Stimulated activated CD8-positive, alpha-beta memory T cell treated with anti-CD3 and anti-CD28 coated beads, Interleukin-15, amount 100 ng/mL, for 4 hours (primary cell): ENCODE results near the gene MAT1A.

Experiments used
- DNase-seq, 2 donors: peaks; one replicate each; pipeline ENCODE4 v3.0.0-alpha.2; 2020; ENCODE audit warnings: low read depth in 2 of 2

MAT1A gene

GRCh38 chr10:80281784-80282765, 7.4 kb downstream of the MAT1A start:
- no peak for DNase-seq

DNA sequence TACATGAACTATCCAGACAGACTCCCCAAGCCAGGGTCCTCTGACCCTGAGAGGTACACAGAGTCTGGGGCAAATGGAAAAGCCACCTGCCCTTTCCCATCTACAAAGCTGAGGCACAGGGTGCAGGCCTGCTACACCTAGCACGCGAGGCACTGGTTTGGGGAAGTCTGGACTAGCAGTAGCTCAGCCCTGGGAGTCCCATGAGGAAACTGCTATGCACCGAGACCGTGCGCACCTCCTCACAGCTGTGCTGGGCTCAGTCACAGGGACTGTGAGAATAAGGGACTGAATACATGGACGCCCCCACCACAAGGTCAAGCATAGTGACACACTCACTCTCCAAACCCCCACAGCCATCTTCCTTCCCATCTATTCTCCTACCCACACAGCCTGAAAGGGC, 8.2 kb downstream of the MAT1A start:
- no peak for DNase-seq

- no peak for DNase-seq
Measured at GRCh38 chr10:80280071-80280800, 9.2 kb downstream of the MAT1A start.

DNA sequence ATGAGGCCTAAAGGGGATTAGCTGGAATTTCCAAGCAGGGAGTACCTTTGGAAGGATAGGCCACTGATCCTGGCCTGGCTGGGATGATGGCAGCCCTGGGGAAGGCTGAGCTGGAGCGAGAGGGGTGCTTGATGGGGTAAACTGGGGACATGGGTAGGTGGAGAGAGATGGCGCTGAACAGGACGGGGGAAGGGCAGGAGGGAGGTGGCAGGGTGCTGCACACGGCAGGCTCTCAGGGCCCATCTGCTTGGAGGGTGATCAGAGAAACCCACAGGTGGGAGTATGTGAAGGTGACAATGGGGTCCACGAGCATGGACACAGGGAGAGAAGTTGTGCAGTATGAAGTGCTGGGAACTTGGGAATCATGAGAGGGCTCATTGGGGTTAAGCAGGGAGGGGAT, 10.3 kb downstream of the MAT1A start:
- DNase-seq = no peak

DNA sequence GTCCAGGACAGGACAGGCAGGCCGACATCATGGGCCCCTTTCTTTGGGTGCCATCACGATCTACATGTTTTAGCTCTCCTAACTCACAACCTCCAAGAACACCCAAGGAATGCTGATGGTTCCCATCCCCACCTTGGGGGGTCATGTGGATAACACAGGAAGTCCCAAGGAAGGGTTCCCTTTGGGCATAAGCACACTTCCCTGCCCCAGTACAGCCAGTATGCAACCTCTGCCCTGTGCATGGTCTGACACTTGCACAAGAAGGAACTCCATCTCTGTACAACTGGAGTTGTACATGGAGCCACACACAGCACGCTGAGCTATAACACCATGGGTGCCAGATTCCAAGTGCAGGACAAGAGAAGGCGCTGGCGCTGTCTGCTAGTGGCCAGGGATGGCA, 11.0 kb downstream of the MAT1A start:
- no peak for DNase-seq

DNA sequence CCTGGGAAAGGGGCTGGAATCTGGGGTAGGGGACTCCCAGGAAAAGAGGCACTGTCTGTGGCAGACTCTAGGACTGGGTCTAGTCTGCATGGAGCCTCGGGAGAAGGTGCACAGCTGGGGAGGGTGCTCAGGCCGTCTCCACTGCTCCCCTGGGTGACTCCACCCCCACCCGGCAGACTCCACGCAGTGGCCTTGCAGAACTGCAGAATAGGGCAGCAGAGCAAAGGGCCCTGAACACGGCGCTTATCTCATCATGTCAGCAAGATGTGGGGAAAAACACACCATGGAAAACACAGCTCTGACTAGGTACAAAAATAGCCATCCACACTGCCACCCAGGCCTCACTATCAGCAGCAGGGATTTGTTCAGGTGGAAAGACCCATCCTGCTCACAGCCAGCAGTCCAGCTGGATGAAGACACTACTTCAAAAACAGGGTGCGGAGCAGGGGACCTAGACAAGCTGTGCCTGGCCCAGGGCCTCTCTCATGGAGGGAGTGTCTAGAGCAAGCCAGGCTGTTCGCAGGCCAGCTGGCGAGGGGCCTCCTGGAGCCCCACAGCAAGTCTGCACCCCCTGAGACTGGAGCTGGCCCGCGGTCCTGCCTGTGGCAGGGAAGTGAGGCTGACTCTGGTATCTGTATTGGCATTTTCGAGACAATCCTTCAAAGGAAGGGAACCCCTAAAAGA, 11.7 kb downstream of the MAT1A start:
- no peak for DNase-seq

GRCh38 chr10:80277016-80277415, 12.4 kb downstream of the MAT1A start:
- DNase-seq = no peak

- DNase-seq = no peak
Measured at GRCh38 chr10:80276335-80276734, 13.1 kb downstream of the MAT1A start.

DNA sequence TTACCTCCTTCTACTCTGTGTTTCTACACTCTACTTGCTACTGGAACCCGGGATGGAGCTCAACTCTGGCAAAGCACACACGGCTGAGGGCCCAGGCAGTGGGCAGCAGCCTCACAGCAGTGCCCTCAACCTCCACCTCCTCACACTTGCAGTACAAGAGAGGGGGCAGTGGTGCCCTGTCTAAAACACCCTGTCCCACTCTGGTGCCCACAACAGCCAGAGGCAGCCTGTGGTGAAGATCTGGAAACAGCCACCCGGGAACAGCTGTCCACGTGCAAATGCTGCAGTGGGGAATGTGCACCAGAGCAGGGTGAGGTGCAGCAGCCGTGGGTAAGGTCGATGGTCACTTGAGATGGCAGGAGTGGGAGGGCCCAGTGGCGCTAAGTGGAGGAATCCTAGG, 13.7 kb downstream of the MAT1A start:
- no peak for DNase-seq

GRCh38 chr10:80275135-80275498, 14.3 kb downstream of the MAT1A start:
- no peak for DNase-seq

DNA sequence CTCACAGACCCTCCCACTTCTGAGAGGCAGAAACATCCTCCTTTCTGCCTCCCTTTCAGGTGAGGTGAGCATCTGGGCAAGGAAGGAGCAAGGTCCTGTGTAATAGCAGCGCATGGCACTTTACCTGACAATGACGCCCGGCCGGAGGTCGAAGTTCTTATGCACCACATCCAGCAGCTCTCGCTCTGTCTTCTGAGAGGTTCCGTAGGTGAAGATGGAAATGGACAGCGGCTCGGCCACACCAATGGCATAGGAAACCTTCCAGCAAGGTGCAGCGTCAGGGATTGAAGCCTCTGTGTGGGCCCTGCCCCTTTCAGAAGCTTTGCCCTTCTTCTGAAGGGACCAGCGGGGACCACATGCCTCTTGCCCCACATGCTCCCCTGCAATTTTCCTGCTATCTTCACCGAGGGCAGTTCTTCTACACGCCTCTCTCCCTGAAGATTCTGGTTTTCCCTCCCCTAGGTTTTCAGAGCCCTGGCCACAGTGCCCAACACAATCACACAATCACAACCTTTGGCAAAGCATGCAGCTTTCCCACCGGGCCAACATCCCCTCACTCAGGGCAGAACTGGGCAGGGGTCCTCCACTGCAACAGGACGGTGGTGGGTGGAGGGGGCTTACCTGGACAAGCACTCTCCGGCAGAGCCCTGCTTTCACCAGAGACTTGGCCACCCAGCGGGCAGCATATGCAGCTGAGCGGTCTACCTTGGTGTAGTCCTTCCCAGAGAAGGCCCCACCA, 14.9 kb downstream of the MAT1A start:
- DNase-seq = no peak

GRCh38 chr10:80273523-80274170, 15.8 kb downstream of the MAT1A start:
- DNase-seq = no peak

DNA sequence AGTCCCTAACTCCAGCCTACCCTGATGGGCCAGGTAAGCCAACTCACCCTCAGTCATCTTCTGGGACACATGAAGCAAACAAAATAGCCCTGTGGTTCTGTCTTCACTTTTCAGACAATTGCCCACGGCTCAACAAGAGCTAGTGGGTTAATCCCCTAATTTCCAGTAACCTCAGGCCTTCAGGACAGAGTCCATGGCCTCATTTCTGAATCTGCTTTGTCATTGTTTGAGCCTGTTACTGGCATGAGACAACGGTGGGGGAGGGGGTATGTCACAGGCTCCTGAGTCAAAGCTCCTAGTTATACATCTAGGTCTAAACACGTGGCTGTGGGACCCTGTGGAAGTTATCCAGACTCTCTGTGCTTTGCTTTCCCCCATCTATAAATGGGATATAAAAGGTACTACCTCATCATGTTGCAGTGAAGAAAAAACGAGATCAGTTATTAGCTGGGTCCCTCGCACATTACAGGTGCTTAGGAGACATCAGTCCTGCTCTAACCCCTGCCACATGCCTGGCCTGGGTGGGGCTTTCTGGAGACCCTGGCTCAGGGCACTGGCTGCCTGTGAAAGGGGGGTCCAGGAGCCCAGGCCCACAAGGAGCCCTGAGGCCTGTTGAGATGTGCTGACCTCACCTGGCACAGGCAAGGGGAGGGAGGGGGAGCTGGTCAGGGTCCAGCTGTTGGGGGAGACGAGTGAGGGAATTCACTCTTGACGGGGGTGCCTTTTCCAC, 16.5 kb downstream of the MAT1A start:
- no peak for DNase-seq

DNA sequence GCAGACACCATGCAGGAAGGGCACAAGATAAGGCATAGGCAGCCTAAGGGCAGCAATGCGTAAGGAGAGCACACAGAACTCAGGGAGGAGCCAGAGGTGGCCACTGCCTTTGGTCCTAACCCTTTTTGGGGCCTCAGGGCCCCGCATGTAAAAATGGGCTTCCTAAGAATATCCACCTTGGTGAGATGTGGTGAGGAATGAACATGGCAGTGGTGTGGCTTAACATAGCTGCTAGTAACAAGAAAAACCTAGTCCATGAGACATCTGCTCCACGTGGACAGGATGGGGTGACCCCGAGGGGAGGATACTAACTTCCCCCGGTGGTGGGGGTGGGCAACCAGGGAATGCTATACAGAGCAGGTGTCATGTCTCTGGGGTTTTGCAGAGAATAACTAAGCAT, 18.0 kb downstream of the MAT1A start:
- DNase-seq = no peak

GRCh38 chr10:80270887-80271286, 18.6 kb downstream of the MAT1A start:
- DNase-seq = no peak

DNA sequence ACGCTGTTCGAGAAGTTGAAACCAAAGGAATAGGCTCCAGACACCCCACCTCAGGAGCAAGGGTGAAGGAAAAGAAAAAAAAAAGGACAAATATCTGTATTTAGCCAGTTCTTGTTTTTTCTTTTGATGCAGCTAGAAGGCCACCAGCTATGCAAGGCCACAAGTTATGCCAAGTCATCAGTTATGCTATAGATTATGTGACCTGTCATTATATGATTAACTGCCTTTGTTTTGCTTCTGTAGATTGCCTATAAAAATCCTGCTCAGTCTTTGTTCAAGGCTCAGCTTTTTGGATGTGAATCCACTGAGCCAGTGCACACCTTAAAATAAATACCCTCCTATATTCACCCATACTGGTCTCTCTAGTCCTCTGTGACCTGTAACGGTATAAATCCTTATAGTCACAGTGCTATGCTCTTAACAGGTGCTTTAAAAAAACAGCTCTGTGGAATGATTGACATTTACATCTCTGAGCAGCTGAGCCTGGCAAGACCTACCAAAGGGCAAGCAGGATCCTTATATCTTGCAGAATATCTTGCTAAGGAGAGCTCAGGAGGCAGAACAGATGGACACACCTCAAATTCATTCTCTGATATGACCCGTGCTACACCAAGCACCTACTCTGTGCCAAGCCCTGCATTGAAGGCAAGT, 20.4 kb downstream of the MAT1A start:
- DNase-seq = no peak

- DNase-seq = no peak
Measured at GRCh38 chr10:80268266-80268665, 21.2 kb downstream of the MAT1A start.

GRCh38 chr10:80266513-80266863, 23.0 kb downstream of the MAT1A start:
- DNase-seq = no peak

- no peak for DNase-seq
Measured at GRCh38 chr10:80265740-80266512, 23.5 kb downstream of the MAT1A start.
